WTC11 (cell line): ENCODE measurements around the gene NKAIN2.

Experiments
- CBFB ChIP-seq: sonication (generic); formaldehyde crosslinking; IDR thresholded peaks from 2 replicates; pipeline ENCODE4 v1.8.1; 2022; ENCODE audit warnings: mild to moderate bottlenecking, low read depth, missing genetic modification reagents
- USF2 ChIP-seq: sonication (generic); formaldehyde crosslinking; IDR thresholded peaks from 2 replicates; pipeline ENCODE4 v1.8.1; 2023; ENCODE audit warnings: mild to moderate bottlenecking, missing genetic modification reagents, moderate library complexity
- ZNF281 ChIP-seq: sonication (generic); formaldehyde crosslinking; IDR thresholded peaks from 2 replicates; pipeline ENCODE4 v1.8.0; 2023; ENCODE audit warnings: mild to moderate bottlenecking, missing genetic modification reagents

GRCh38 chr6:124066946-124067552 lies 263.4 kb downstream of the NKAIN2 start:
- TF ChIP-seq USF2 (no peak), CBFB (no peak), ZNF281 (CRISPR knock-in tag) (no peak)
